Thymus (tissue), 11 donors: ENCODE measurements around the gene REPIN1. TPM values are rescaled to one million over a fixed set of nuclear protein-coding genes. Genes with fewer than 3 reads are reported as not detected.
"Not testable (repeated sequence)": the region's sequence is repeated elsewhere in the genome, so short reads cannot be mapped to it uniquely, and the experiment has no call there.

ENCODE experiments used
- DNase-seq, 9 donors: peaks; one replicate each; pipeline ENCODE4 v3.0.0-alpha.2; 2013; ENCODE audit warnings: low spot score in 9 of 9, low read depth in 6 of 9, missing footprints in 1 of 9
- H3K27ac ChIP-seq, 2 donors: one replicate each; pipeline ENCODE4 v1.5.1; 2013; ENCODE audit warnings: control low read depth in 1 of 2, low read depth in 1 of 2, low read length in 1 of 2, mild to moderate bottlenecking in 1 of 2, moderate library complexity in 1 of 2
- H3K27me3 ChIP-seq, 2 donors: one replicate each; pipeline ENCODE4 v1.5.1; 2013; ENCODE audit warnings: low read length in 1 of 2; ENCODE audit not compliant: control insufficient read depth in 2 of 2, insufficient read depth in 1 of 2
- H3K36me3 ChIP-seq, 2 donors: one replicate each; pipeline ENCODE4 v1.5.1; 2013; ENCODE audit warnings: low read length in 1 of 2, mild to moderate bottlenecking in 1 of 2, moderate library complexity in 1 of 2; ENCODE audit not compliant: control insufficient read depth in 2 of 2, insufficient read depth in 2 of 2
- H3K4me1 ChIP-seq, 2 donors: one replicate each; pipeline ENCODE4 v1.5.1; 2013; ENCODE audit warnings: low read length in 2 of 2; ENCODE audit not compliant: control insufficient read depth in 2 of 2, insufficient read depth in 2 of 2
- H3K4me3 ChIP-seq, 2 donors: one replicate each; pipeline ENCODE4 v1.5.1; 2013; ENCODE audit warnings: low read length in 2 of 2, control low read depth in 1 of 2, mild to moderate bottlenecking in 1 of 2
- H3K9me3 ChIP-seq, 2 donors: one replicate each; pipeline ENCODE4 v1.5.1; 2013; ENCODE audit warnings: low read length in 1 of 2, mild to moderate bottlenecking in 1 of 2; ENCODE audit not compliant: control insufficient read depth in 2 of 2, insufficient read depth in 1 of 2
- WGBS: extraction: QIAGEN DNeasy Blood & Tissue Kit; methylation state at CpG from one replicate; pipeline ENCODE4 v1.1.7; 2013; 5-methylcytosine and 5-hydroxymethylcytosine counted together
- polyA plus RNA-seq: library from polyadenylated mRNA; stranded (reverse); fragments of 200-250 nt; gene quantifications from one replicate; pipeline ENCODE4 v1.2.3, GENCODE V29; 2013
- total RNA-seq: library from RNA; stranded (reverse); fragments of 120-200 nt; gene quantifications from one replicate; pipeline ENCODE4 v1.2.4, GENCODE V29; 2013
- donor health status: healthy.

The REPIN1 gene
- total and polyA plus RNA-seq, 2 donors = 58.9 to 97.0 TPM

DNA sequence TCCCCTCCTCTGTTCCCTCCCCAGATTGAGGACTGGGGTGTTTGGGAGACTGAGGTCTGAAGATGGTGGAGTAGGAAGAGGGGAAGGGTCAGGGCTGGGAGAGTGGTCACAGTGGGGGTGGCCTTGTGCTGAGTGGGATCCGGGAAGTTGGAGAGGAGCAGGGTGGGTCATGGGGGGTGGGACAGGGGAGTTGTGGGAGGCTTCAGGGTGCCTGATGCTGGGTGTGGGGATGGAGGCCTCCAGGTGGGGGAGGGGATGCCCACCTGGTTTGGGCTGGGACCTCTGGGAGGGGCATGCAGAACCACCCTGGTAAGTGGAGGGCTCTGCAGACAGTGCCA lies 13.1 kb downstream of the REPIN1 start:
- Histone ChIP-seq H3K4me1 (peaks cover 45 to 87% of the 10 kb centered on the region in 2 donors), H3K9me3 (peaks cover 0 to 10% of the 10 kb centered on the region in 2 donors), H3K36me3 (peaks cover 0 to 6% of the 10 kb centered on the region in 2 donors), H3K27me3 (no peaks in the 10 kb centered on the region), H3K27ac (peak overlapping the region in 1 of 2 donors; percentile 53), H3K4me3 (no peak overlapping the region)
- 100% methylated on average over 1 of the region's 1 CpG for WGBS
- no peak for DNase-seq

DNA sequence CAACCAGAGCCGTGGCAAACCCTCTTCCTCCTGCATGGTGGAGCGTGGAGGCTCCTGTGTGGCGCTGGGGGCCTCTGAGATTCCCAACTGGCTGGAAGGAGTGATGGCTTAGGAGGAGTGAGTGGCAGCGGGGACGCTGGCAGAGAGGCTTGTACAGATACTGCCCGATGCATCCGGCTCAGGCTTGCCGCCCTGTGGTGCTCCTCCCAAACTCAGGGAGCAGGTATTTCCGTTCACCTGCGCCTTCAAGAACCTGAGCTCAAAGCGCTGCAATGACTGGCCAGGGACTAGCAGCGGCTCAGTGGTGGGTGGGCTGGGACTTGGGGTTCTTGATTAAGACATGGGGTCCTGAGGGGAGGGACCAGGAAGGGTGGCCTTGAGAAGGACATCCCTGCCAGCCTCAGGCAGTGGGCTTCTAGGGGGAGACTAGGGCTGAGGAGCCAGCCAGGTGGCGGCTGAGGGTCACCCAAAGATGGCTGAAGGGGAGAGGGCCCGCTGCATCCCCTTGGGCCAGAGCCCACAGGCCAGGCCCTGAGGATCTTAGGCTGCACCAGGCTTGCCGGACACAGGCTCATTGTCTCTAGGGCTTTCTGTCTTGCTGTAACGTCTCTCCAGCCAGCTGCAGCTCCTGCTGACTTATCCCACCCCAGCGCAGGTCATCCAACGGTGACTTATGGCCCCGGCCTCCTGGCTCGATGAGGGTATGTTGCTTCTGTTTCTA lies 13.7 kb downstream of the REPIN1 start:
- H3K9me3 ChIP-seq = peaks cover 0 to 10% of the 10 kb centered on the region in 2 donors
- H3K27me3 ChIP-seq = no peaks in the 10 kb centered on the region
- H3K27ac ChIP-seq = peak overlapping the region in 1 of 2 donors; percentile 58
- H3K4me3 ChIP-seq = no peak overlapping the region
- H3K36me3 ChIP-seq = peaks cover 0 to 6% of the 10 kb centered on the region in 2 donors
- no peak for DNase-seq
- 93% methylated on average over 20 of the region's 20 CpGs for WGBS
- H3K4me1 ChIP-seq = peaks cover 41 to 83% of the 10 kb centered on the region in 2 donors

DNA sequence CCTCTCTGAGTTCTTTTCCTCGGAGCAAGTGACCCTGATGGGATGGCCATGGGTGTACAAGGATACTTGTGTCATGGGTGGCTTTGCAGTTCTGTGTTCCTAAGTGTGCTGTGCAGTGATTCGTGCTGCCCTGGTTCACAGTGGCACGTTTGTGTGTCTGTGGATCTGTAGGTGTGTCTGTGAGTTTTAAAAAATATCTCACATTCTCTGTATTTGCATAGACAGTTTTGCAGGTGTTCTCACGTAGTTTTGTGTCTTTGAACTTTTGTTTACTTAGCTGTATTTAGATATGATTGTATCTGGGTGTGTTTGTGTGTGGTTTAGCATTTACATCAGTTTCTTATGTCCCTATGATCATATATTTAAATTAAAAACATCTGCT lies 14.2 kb downstream of the REPIN1 start:
- peak overlapping the region in 1 of 2 donors; percentile 78 for H3K27ac ChIP-seq
- no peak for DNase-seq
- peaks cover 37 to 78% of the 10 kb centered on the region in 2 donors for H3K4me1 ChIP-seq
- peaks cover 0 to 10% of the 10 kb centered on the region in 2 donors for H3K9me3 ChIP-seq
- no peak overlapping the region for H3K4me3 ChIP-seq
- 61% methylated on average over 4 of the region's 4 CpGs for WGBS
- H3K27me3 ChIP-seq = no peaks in the 10 kb centered on the region
- H3K36me3 ChIP-seq = peaks cover 0 to 6% of the 10 kb centered on the region in 2 donors

DNA sequence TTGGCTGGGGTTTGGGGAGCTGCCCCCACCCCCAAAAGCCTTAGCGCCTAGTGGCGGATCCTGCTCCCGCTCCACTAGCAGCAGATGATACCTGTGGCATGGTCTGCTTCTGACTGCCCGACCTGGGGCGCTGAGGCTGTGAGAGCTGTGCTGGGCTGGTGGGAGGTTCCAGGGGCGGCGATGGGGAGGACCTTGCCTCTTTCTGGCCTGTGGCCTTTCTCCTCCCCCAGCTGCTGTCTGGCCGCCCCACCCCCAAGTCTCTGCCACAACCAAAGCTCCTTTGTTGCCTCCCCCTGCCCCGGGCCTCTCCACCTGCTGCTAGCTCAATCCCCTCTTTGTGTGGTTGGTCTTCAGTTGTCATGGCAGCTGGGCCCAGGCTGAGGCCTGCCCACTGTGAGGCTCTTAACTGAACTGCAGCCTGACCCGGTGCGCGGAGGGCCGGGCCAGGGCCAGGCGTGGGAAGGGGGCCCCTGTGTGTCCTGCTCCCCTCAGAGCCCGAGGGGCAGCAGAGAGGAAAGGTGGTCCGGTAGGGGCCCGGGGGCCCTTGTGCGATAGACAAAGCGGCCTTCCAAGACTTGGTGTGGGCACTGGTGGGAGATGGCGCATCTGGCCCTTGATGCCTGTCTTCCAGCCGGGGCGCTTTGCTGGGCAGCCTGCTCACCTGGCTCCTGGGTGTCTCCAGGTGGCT lies 15.2 kb downstream of the REPIN1 start:
- peaks cover 0 to 6% of the 10 kb centered on the region in 2 donors for H3K9me3 ChIP-seq
- WGBS = 87% methylated on average over 22 of the region's 22 CpGs
- H3K4me1 ChIP-seq = peaks cover 33 to 70% of the 10 kb centered on the region in 2 donors
- no peak overlapping the region for H3K4me3 ChIP-seq
- peak overlapping the region in 1 of 2 donors; percentile 78 for H3K27ac ChIP-seq
- H3K36me3 ChIP-seq = peaks cover 6 to 14% of the 10 kb centered on the region in 2 donors
- peak in 1 of 9 donors; percentile 59 for DNase-seq
- H3K27me3 ChIP-seq = no peaks in the 10 kb centered on the region

- no peak overlapping the region for H3K27ac ChIP-seq
- peaks cover 33 to 68% of the 10 kb centered on the region in 2 donors for H3K4me1 ChIP-seq
- no peaks in the 10 kb centered on the region for H3K27me3 ChIP-seq
- WGBS = 90% methylated on average over 15 of the region's 15 CpGs
- peaks cover 0 to 6% of the 10 kb centered on the region in 2 donors for H3K9me3 ChIP-seq
- DNase-seq = no peak
- H3K4me3 ChIP-seq = no peak overlapping the region
- H3K36me3 ChIP-seq = peaks cover 11 to 17% of the 10 kb centered on the region in 2 donors
Observed at GRCh38 chr7:150384406-150385301, 16.0 kb downstream of the REPIN1 start.

DNA sequence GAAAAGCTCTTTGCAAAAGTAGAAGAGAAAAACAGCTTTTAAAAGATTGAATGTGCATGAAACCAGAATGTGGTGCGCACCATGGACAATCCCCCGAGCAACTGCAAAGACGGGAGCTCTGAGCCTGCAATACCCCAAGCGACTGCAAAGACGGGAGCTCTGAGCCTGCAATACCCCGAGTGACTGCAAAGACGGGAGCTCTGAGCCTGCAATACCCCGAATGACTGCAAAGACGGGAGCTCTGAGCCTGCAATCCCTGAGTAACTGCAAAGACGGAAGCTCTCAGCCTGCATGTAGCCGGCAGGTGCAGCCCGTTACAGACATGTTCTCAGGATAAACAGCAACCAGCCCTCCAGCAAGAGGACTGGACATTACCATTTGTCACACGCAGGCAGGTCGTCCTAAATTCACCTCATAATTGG lies 16.7 kb downstream of the REPIN1 start:
- Histone ChIP-seq H3K27ac (no peak overlapping the region), H3K9me3 (peaks cover 0 to 6% of the 10 kb centered on the region in 2 donors), H3K27me3 (no peaks in the 10 kb centered on the region), H3K36me3 (peaks cover 17 to 22% of the 10 kb centered on the region in 2 donors), H3K4me3 (no peak overlapping the region), H3K4me1 (peaks cover 31 to 61% of the 10 kb centered on the region in 2 donors)
- 96% methylated on average over 14 of the region's 14 CpGs for WGBS
- DNase-seq = no peak

DNA sequence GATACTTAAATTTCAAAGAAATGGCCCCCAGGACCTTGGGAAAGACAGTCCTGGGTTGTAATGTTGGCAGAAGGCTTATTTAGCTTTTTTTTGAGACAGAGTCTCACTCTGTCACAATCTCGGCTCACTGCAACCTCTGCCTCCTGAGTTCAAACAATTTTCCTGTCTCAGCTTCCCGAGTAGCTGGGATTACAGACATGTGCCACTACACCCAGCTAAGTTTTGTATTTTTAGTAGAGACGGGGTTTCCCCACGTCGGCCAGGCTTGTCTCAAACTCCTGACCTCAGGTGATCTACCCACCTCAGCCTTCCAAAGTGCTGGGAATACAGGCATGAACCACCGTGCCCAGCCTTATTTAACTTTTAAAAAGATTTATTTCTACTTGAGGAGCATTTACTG lies 17.3 kb downstream of the REPIN1 start:
- H3K4me1 ChIP-seq = peaks cover 26 to 56% of the 10 kb centered on the region in 2 donors
- H3K27me3 ChIP-seq, H3K4me3 ChIP-seq, H3K27ac ChIP-seq, H3K9me3 ChIP-seq, DNase-seq: not testable (repeated sequence)
- 85% methylated on average over 6 of the region's 6 CpGs for WGBS
- H3K36me3 ChIP-seq = peaks cover 17 to 24% of the 10 kb centered on the region in 2 donors

DNA sequence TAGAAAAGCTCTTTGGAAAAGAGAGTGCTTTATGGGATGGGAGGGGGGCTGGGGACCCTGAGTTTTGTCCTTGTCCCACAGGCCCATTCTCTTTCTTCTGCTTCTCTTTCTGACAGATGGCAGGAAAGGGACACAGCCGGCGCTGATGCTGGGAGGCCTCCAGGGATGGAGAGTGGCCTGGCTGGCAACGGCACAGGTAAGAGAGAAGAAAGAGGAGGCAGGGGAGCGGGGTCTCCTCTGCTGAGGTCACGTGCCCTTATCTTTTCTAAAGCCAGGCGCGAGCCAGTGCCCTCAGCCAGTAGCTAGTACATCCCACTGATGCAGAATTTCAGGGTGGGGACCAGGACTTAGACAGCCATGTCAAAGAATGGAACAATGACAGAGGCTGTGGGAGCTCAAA lies 19.7 kb downstream of the REPIN1 start:
- WGBS = 97% methylated on average over 7 of the region's 7 CpGs
- peaks cover 0 to 6% of the 10 kb centered on the region in 2 donors for H3K9me3 ChIP-seq
- peaks cover 17 to 26% of the 10 kb centered on the region in 2 donors for H3K36me3 ChIP-seq
- H3K27me3 ChIP-seq = no peaks in the 10 kb centered on the region
- no peak for DNase-seq
- H3K4me1 ChIP-seq = peaks cover 7 to 34% of the 10 kb centered on the region in 2 donors
- no peak overlapping the region for H3K4me3 ChIP-seq
- no peak overlapping the region for H3K27ac ChIP-seq
